Measurements from ENCODE around the gene FAF1. TPM values are rescaled to one million over a fixed set of nuclear protein-coding genes. Genes with fewer than 3 reads are reported as not detected.

The FAF1 gene
- total RNA-seq, 4 donors from 2014 or later, result 60.4 to 89.0 (median 67.8) TPM

DNA sequence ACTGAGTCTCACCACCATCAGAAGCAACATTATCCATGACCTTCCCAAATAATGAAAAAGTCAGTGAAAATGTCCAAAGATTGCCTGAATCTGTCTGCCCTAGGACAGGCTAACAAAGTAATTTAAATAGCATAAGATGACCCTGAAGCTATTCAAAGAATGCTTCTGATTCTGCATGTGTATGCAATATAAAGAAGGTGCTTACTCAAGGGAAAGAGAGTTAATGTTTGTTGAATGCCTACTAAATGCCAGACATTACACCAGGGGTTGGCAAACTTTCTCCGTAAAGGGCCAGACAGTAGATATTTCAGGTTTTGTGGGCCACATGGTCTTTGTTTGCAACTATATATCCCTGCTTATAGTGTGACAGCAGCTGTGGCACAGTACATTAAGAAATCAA is 314.9 kb downstream of the FAF1 start:
- H3K27me3 ChIP-seq, result no peaks in the 10 kb centered on the region
- H3K4me1 ChIP-seq, result peaks cover 0 to 23% (median 0%) of the 10 kb centered on the region in 3 donors
- no peak for ATAC-seq
- no peak overlapping the region for H3K4me3 ChIP-seq
- H3K36me3 ChIP-seq, result no peaks in the 10 kb centered on the region
- WGBS, 2 donors (ENCODE audit: low coverage in 1 of 2), result 71 to 75% methylated on average over 1 of the region's 1 CpG
- H3K27ac ChIP-seq, result peak overlapping the region in 2 of 4 donors; percentile 7 to 36
- TF ChIP-seq EP300 (IDR thresholded peaks at IDR 0.05), result no peak
- TF ChIP-seq, protein P1, sequence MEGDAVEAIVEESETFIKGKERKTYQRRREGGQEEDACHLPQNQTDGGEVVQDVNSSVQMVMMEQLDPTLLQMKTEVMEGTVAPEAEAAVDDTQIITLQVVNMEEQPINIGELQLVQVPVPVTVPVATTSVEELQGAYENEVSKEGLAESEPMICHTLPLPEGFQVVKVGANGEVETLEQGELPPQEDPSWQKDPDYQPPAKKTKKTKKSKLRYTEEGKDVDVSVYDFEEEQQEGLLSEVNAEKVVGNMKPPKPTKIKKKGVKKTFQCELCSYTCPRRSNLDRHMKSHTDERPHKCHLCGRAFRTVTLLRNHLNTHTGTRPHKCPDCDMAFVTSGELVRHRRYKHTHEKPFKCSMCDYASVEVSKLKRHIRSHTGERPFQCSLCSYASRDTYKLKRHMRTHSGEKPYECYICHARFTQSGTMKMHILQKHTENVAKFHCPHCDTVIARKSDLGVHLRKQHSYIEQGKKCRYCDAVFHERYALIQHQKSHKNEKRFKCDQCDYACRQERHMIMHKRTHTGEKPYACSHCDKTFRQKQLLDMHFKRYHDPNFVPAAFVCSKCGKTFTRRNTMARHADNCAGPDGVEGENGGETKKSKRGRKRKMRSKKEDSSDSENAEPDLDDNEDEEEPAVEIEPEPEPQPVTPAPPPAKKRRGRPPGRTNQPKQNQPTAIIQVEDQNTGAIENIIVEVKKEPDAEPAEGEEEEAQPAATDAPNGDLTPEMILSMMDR (IDR thresholded peaks at IDR 0.05), result no peak
- no peak for TF ChIP-seq POLR2A (IDR thresholded peaks at IDR 0.05)
- no peak for TF ChIP-seq POLR2AphosphoS5 (IDR thresholded peaks at IDR 0.05)
- H3K9me3 ChIP-seq, result no peaks in the 10 kb centered on the region

DNA sequence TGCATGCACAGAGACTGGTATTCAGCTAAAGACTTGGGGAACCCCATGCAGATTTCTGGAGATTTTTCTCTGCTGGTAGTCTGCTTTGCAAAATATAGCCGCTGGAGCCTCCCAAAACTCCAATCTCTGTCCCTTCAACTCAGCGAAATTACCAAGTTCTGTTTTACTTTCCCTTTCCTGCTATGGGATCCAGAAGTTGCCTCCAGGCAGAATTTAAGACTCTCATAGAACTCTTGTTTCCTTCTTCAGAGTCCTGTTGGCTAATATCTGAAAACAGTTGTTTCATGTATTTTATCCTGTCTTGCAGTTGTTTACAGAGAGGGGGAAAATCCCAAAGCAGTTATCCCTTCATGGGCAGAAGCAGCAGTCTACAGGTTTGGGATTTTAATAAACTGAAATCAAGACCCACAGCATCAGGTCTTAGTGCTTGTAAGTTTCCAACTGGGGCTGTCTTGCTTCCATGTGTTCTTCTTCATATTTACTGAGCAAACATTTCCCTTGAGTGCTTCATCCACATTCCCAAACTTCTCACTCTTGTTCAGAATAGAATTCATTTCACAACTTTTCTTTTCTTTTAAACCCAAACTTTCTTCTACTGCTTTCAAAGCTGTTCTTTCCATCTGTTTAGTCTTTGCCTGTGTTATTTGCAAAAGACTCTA is 315.5 kb downstream of the FAF1 start:
- 0 to 32% methylated on average over 2 of the region's 2 CpGs for WGBS, 2 donors (ENCODE audit: low coverage in 1 of 2)
- H3K27me3 ChIP-seq, result no peaks in the 10 kb centered on the region
- peak overlapping the region in 1 of 2 donors; percentile 26 for H3K4me3 ChIP-seq
- peaks cover 0 to 23% (median 0%) of the 10 kb centered on the region in 3 donors for H3K4me1 ChIP-seq
- TF ChIP-seq POLR2A (IDR thresholded peaks at IDR 0.05) (no peak), EP300 (IDR thresholded peaks at IDR 0.05) (no peak), POLR2AphosphoS5 (IDR thresholded peaks at IDR 0.05) (no peak)
- TF ChIP-seq, protein P1 (IDR thresholded peaks at IDR 0.05), result no peak
- ATAC-seq, result no peak
- H3K9me3 ChIP-seq, result no peaks in the 10 kb centered on the region
- no peaks in the 10 kb centered on the region for H3K36me3 ChIP-seq
- peak overlapping the region in 2 of 4 donors; percentile 7 to 36 for H3K27ac ChIP-seq

DNA sequence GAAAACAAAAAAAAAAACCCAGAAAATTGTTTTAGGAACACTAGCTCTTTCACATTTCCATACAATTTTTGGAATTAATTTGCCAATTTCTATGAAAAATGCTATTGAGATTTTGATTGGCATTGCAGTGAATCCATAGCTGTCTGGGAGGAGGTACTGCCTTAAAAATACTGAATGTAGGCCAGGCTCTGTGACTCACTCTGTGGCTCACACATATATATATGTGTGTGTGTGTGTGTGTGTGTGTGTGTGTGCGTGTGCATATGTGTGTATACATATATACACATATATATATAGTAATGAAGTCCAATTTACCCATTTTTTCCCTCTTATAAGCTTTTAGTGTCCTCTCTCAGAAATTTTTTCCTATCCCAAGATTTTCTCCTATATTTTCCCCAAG is 322.6 kb downstream of the FAF1 start:
- H3K4me3 ChIP-seq, result no peak overlapping the region
- no peaks in the 10 kb centered on the region for H3K9me3 ChIP-seq
- TF ChIP-seq, protein P1 (IDR thresholded peaks at IDR 0.05), result no peak
- TF ChIP-seq POLR2A (IDR thresholded peaks at IDR 0.05) (no peak), EP300 (IDR thresholded peaks at IDR 0.05) (no peak), POLR2AphosphoS5 (IDR thresholded peaks at IDR 0.05) (no peak)
- H3K27me3 ChIP-seq, result no peaks in the 10 kb centered on the region
- no peak for ATAC-seq
- H3K36me3 ChIP-seq, result no peaks in the 10 kb centered on the region
- no peak overlapping the region for H3K27ac ChIP-seq
- no peaks in the 10 kb centered on the region for H3K4me1 ChIP-seq
- WGBS, 2 donors (ENCODE audit: low coverage in 1 of 2), result 63 to 100% methylated on average over 1 of the region's 1 CpG

DNA sequence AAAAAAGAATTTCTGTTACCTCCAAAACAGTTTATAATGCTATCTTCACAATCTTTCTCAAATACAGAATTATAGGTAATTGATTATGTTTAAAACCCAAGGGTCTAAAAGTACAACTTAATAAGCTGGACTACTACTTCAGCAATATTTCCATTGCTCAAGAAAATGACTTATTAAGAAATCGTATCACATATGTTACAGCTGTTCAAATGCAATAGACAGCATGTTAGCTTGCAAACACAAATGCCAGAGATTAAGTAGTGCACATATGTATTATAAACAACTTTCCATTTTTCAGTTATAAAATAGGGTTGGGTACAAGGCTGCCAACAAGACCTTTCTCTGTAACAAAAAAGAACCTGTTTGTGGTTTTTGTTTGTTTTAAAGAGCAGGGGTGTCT is 325.8 kb downstream of the FAF1 start:
- 71 to 74% methylated on average over 1 of the region's 1 CpG for WGBS, 2 donors (ENCODE audit: low coverage in 1 of 2)
- no peak for ATAC-seq
- Histone ChIP-seq H3K27me3 (no peaks in the 10 kb centered on the region), H3K36me3 (no peaks in the 10 kb centered on the region), H3K9me3 (no peaks in the 10 kb centered on the region), H3K4me1 (no peaks in the 10 kb centered on the region), H3K27ac (no peak overlapping the region), H3K4me3 (no peak overlapping the region)
- TF ChIP-seq POLR2A (IDR thresholded peaks at IDR 0.05), result no peak
- TF ChIP-seq POLR2AphosphoS5 (IDR thresholded peaks at IDR 0.05), result no peak
- TF ChIP-seq EP300 (IDR thresholded peaks at IDR 0.05), result no peak
- TF ChIP-seq, protein P1 (IDR thresholded peaks at IDR 0.05), result no peak

DNA sequence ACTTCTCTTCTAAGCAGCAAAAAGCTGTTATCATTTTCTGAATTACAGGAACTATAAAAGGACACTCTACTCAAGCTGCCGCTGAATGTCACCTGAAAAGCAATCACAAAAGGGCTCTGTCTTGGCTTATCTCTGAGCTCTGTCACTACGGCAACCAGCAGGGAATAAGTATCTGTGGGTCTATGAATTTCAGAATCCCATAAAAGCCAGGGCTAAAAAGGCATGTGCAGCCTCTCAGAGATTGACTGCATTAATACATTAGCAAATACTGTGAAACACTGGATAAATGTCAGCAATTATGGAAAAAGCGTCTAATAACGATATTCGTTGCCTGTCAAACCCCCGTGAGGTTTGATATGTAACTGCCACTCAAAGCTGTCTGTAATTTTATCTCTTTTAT is 326.6 kb downstream of the FAF1 start:
- 88 to 93% methylated on average over 5 to 6 of the region's 6 CpGs for WGBS, 2 donors (ENCODE audit: low coverage in 1 of 2)
- Histone ChIP-seq H3K4me1 (no peaks in the 10 kb centered on the region), H3K27me3 (no peaks in the 10 kb centered on the region), H3K9me3 (no peaks in the 10 kb centered on the region), H3K27ac (no peak overlapping the region), H3K36me3 (no peaks in the 10 kb centered on the region), H3K4me3 (no peak overlapping the region)
- no peak for ATAC-seq
- TF ChIP-seq, protein P1 (IDR thresholded peaks at IDR 0.05), result no peak
- no peak for TF ChIP-seq EP300 (IDR thresholded peaks at IDR 0.05)
- no peak for TF ChIP-seq POLR2A (IDR thresholded peaks at IDR 0.05)
- TF ChIP-seq POLR2AphosphoS5 (IDR thresholded peaks at IDR 0.05), result no peak
